NCI-H2029 (cell line): ENCODE results near the gene TMEM52.

Source experiments
- DNase-seq: peaks from one replicate; lab custom pipeline; 2025; lab: John Stamatoyannopoulos, UW

Gene TMEM52

DNA sequence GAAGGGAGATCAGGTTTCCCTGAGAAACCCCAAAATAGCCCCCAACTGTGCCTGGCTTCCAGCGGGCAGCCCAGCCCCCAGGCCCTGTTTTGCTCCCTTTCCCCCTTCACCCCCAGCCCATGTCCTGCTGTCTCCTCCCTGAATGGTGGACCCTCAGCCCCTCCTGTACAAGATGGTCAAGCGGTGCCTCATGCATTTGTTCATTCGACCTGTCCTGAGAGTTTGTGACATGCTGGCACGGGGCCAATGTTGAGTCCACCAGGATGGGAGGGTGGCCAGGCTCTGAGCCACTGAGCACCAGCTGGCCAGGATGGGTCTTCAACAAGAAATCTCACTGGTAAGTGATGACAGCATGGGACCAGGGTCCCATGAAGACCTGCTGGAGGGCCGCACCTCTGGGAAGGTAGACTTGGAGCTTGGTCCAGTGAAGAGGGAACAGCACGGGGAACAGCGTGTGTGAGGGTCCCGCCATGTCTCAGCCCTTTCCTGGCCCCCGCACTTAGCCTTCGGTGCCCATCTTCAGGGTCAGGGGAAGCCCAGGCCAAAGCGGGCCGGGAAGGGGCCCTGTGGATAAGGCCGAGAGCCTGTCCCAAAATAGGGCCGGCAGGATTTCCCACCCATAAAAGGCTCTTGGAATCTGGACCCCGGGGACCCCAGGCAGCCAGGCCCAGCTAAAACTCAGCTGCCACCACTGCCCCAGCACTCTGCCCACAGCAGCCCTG lies 3.9 kb downstream of the TMEM52 start, which contains the start of gene CALML6:
Gene CALML6 (plus strand): TSS at position 290 of the 722 bp plus-strand sequence. CDS start 21 bp downstream, at position 311.
- DNase-seq: no peak

DNA sequence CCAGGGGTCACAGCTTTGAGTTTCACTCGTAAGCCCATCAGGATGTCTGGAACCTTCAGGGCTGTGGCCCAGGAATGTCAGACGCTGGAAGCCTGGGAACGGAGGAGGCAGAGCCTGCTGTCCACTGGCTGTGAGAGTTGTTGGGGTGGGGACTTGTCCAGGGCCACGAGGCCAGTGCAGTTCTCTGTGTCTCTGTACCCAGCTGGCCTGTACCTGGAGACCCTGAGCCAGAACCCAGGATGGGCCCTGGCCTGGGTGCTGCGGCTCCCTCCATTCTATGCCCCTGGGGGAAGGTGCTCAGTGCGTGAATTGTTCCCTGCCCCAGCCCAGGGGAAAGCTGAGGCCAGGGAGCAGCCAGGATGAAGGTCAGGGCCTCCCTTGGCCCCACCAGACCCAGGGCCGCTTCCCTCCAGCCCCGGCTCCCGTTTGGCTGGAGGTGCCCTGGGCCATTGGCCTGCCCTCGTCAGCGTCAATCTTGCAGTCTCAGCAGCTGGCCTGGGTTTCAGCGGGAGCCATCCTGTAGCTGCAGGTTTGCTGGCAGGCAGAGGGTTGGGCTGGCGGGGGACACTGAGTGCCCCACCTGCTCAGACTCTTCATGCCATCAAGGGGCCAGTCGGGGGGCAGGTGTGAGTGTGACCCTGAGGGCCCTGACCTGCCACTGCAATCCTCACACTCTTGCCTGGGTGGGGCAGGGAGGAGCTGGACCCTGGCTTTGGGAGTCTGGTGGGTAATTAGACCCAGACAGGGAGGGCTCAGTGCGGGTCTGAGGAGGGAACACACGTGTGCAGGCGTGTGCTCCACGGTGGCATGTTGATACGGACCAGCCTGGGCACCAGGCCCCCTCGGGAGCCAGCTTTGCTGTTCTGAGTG lies 4.7 kb downstream of the TMEM52 start:
- no peak for DNase-seq

DNA sequence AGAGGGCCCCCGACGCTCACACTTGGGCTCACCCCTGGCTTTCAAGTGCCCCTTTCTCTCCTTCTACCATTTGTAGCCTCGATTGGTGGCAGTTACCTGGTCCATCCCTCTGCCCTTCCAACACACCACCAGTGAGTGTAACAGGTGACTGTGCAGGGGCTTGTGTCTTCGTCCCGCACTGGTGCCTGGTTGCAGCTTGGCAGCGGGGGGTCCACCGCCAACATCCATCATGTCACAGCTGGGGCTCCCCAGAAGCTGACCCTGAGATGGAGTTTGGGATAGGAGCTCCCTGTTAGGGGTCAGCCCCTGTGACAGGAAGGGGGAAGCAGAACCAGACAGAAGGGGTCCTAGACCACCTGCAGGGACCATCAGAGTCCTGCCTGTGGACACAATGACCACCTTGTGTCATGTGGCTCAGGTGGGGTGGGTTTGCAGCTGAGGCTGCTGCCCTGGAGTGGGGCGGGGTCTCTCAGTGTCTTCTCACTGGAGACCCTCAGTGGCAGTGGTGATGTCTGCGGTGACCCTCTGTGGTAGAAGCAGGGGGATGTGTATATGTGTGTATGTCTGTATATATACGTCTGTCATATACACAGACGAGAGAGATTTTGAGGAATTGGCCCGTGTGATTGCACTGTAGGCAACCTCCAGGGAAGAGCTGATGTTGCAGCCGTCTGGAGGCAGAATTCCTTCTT lies 7.6 kb downstream of the TMEM52 start:
- DNase-seq: no peak

DNA sequence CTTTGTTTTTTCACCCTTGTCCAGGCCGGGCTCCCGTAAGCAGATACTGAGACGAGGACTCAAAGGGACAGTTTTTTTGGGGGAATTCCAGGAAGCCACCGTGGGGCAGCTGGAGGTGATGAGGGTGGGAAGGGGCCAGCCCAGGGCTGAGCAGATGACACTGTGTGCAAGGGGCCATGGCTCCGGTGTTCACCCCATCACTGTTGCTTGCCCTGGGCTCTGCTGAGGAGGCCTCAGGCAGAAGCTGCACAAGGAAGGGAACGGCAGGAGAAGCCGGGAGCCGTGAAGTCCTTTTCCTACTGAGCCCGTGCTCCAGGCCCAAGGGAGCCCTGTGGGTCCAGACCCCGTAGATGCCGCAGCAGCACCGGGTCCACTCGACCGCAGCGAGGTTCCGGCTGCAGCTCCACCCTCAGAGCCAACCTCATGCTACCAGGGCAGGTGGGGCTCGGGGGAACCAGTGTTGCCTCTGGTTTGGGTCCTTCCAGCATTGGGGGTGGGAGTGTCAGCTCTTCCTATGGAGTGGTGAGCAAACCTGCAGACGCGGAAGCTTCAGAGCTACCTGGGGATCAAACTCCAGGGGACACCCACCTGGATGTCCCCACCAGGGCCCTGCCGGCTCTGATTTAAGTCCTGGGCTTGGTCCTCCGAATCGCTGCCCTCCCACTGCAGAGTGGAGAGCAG lies 8.3 kb downstream of the TMEM52 start:
- no peak for DNase-seq

DNA sequence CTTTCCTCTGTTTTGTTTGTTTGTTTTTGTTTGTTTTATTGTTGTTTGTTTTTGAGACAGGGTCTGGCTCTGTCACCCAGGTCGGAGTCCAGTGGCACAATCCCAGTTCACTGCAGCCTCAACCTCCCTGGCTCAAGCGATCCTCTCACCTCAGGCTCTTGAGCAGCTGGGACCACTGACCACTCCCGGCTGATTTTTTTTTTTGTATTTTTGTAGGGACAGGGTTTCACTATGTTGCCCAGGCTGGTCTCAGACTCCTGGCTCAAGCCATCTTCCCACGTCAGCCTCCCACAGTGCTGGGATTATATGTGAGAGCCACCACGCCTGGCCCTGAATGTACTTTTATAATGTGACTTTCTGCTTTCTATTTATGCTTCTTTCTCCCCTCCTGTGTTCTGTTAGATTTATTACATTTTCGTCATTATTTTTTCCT lies 9.0 kb downstream of the TMEM52 start:
- DNase-seq: no peak

DNA sequence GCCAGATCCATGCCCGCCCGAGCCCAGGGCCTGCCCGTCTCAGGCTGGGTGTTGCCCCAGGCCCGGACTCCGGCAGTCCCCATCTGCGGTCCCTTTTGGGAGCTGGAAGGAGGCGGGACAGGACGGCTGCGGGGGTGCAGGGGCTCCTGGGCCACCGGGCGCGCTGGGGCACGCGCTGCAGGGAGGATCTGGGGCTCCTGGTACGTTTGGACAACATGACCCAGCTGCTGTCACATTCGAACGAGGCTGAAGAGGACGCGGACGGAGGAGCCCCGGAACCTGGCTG lies 10.6 kb downstream of the TMEM52 start:
- no peak for DNase-seq

DNA sequence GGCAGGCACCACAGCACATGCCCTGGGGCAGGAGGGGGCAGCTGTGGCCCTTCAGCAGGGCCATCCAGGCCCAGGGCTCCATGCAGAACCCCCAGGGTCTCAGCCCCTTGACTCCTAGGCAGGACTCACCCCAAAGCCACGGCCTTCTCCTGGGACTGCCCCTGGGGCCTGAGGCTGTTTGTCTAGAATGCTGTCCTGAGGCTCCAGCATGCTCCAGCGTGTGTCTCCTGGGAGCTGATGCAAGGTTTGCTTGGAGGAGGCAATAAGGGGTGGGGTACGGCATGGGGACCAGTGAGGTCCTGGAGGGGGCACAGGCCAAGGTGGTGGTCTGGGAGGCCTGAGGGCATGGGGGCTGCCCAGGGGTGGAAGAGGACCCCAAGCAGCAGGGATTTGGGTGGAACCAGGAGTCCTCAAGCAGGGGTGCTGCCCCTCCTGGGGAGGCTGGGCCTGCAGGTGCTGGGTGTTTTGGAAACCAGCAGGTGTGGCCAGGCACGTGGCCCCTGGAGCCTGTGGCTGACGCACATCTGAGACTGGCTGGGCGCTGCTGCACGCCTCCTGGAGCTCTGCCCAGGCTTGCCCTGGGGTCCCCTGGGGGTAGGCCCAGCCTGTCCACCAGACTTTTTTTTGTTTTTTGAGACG lies 11.9 kb downstream of the TMEM52 start:
- no peak for DNase-seq

DNA sequence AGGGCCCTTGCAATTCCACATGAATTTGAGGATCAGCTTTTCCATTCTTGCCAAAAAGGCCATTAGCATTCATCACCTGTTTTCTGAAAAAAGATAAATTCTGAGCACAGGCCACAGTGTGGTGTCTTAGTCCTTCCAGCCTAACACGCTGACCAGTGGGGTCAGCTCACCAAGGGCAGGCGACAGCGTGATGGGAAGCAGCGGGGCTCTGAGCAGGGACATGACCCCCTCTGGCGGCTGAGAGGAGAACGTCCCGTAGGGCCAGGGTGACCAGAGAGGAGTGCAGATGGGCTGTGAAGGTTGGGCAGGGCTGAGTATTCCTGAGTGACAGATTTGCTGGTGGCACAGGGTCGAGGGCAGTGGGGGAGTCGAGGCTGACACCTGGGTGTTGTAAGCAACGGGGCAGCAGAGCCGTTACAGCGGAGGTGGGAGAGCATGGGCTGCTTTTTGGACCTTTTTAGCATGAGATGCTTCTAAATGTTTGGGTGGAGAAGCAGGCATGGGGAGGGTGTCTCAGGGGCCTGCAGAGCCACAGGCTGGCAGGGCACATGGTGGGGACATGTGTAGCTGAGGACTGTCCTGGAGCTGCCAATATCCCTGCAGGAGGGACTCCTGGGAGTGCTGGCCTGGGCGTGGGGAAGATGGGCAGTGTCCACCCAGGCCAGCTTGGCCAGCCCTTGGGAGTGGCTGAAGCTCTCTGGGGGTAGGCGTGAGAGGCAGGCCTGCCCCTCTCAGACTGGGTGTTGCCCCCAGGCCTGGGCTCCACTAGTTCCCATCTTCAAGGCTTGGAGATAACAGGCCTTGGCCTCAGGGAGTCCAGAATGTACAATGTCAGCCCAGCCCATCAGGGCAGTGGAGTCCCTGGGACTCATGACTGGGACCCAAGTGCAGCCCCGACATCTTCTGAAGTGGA lies 12.6 kb downstream of the TMEM52 start:
- DNase-seq: peak; percentile 38

DNA sequence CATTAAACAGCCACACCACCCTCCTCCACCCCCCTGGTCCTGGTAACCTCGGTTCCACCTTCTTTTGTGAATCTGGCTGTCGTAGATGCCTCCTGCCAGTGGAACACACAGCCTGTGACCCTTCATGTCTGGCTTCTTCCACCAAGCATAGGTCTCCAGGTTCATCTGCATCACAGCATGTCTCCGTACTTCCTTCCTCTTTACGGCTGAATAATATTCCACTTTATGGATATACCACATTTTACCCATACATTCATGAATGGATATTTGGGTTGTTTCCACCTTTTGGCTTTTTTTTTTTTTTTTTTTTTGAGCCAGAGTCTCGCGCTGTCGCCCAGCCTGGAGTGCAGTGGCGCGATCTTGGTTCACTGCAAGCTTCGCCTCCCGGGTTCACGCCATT lies 15.9 kb downstream of the TMEM52 start:
- no peak for DNase-seq

DNA sequence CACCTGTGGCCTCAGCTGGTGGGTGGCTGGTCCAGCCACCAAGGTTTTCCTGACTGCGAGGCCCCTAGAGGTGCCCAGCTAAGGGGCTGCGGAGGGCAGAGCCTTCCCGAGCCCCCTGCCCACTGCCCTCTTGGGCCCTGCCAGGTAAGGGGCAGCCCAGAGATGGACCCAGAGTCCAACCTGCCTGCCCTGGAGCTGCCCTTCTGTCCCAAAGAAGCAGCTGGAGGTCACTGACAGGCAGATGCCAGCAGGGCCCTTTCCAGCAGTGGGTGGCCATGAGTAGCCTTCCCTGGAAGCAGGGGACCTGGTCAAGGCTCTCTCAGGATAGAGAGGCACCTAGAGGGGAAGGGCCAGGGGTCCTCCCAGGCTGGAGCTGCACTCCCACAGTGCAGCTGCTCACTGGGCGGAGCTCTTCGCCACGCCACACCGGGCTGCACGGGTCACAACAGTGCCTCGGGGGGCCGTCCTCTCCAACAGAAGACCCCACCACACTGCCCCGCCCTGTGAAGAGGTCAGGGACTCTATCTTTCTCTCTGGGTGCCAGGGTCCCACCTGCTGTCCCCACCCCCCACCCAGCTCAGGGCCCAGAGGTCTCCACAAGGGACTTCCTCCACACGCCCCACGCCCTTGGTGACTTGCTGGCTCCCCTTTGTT lies 17.3 kb downstream of the TMEM52 start:
- no peak for DNase-seq

DNA sequence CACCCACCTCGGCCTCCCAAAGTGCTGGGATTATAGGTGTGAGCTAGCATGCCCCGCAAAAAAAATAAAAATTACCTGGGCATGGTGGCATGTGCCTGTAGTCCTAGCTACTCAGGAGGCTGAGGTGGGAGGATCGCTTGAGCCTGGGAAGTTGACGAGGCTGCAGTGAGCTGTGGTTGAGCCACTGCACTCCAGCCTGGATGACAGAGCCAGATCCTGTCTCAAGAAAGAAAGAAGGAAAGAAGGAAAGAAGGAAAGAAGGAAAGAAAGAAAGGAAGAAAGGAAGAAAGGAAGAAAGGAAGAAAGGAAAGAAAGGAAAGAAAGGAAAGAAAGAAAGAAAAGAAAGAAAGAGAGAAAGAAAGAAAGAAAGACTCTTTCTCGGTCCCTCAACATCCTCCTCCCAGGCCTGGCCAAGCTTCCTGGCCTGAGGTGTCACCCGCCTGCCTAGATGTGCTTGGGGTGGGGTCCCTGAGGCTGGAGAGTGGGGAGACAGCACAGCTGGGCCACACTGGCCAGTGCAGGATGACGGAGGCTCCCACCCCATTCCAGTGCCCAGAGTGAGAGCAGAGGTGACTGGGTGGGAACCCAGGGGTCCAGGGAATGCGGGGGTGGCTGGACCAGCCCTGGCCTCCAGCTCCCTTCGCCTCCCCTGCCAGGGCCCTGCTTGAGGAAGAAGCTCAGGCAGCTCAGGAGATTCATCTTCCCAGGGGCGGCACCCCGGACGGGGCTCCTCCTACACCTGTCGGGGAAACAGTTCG lies 18.0 kb downstream of the TMEM52 start:
- no peak for DNase-seq

DNA sequence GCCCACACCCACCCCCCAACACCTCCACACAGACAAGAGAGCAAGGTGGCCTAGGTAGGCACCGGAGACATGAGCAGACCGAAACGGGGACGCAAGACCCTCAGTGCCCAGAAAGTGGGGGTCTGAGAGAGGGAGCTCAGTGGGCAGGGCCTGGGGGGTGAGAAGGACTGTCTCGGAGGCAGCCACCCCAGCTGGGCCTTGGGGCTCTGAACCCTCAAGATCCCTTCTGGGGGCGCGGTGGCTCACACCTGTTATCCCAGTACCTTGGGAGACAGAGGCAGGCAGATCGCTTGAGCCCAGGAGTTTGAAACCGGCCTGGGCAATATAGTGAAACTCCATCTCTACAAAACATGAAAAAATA lies 19.1 kb downstream of the TMEM52 start:
- DNase-seq: no peak

DNA sequence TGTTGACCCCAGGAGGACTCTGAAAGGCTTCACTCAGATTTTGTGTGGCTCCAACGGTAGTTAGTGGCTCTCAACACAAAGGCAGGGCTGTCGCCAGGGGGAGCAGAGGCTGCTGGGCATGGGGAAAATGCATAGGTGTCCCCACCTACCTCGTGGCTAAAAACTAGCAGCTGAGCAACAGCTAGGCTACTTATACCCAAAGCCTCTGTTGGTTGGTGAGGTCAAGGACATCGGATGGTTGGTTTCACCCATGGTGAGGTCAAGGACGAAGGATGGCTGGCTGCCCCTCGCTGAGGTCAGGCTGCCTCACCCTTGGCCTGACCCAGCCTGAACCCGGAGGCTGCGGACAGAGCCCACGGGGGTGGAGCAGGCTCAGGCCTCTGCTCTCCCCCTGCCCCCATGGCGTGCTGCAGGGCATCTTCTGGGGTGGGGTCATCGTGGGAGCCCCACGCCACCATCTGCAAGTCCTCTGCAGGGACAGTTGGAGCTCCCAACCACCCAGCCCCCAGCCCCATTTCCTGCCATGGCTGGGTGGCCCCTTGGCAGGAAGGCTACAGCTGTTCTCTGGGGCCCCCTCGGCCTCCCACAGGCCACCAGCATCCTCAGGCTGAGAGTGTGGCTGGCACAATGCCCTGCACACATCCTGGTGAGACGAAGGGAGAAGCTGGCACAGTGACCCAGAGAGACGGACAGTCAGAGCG lies 19.7 kb downstream of the TMEM52 start:
- DNase-seq: no peak

DNA sequence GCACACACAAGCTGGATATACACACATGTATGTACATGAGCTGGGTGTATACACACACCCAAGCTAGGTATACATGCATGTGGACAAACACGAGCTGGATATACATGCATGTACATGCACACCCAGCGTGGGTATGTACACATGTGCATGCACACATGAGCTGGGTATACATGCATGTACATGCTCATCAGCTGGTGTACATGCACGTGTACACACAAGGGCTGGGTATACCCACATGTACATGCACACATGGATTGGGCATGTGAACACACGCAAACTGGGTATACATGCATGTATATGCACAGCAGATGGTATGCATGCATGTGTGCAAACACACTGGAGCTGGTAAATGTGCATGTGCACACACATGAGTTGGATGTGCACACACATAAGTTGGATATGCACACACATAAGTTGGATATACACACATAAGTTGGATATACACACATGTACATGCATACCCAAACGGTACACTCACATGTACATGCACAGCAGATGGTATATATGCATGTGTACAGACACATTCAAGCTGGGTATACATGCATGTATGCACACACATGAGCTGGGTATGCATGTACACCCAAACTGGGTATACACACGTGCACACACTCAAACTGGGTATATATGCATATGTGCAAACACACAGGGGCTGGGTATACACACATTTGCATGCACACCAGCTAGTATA lies 20.7 kb downstream of the TMEM52 start:
- DNase-seq: no peak

DNA sequence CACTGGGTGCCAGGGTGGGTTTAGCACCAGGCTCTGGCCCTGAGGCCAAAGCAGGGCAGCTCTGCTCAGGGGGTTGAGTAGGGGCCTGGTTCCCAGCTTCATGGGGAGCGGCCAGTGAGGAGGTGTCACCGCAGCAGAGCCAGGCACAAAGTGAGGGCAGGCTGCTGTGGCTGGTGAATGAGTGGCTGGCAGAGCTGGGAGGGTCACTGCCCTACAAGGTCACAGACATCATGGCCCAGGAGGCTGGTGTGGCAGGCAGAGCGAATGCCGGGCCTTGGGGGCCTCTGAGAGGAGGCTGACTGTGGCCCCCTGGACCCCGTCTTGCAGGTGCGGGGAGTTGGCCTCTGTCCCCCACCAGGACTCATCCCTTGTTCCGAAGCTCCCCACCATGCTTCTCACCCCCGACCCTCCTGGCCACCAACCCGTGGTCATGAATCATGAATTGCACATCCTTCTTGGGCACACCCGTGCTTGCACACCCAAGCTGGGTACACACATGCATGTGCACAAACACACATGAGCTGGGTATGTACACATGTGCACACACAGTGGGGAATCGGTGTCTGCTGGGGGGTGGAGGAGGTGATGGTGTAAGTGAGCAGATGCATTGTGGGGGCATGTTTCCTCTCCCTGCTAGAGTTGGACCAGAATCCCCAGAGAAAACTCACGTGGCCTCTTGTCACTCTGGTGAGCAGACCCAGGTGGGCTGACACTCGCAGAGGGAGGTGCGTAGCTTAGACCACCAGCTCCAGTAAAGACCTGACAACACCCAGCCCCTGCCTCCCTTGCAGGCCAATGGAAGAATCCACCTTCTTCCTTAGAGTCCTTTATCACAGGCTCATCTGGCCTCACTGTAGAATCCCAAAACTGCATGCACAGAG lies 23.4 kb downstream of the TMEM52 start:
- no peak for DNase-seq

DNA sequence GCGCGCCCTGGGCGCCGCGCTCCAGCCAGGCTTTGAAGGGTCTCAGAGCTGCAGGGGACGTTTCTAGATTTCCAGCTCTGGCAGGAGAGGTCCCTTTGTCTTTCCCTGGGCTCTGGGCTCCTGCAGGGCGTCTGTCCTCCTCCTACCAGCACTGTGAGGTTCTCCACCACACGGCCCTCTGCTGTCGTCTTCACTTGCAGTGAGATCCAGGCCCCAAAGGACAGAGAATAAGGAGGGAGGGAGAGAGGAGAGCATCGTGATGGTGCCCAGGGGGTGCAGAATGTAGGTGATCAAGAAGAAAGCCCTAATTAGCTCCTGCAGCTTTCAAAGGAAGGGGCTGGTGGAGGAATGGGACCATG lies 24.0 kb downstream of the TMEM52 start:
- DNase-seq: no peak

DNA sequence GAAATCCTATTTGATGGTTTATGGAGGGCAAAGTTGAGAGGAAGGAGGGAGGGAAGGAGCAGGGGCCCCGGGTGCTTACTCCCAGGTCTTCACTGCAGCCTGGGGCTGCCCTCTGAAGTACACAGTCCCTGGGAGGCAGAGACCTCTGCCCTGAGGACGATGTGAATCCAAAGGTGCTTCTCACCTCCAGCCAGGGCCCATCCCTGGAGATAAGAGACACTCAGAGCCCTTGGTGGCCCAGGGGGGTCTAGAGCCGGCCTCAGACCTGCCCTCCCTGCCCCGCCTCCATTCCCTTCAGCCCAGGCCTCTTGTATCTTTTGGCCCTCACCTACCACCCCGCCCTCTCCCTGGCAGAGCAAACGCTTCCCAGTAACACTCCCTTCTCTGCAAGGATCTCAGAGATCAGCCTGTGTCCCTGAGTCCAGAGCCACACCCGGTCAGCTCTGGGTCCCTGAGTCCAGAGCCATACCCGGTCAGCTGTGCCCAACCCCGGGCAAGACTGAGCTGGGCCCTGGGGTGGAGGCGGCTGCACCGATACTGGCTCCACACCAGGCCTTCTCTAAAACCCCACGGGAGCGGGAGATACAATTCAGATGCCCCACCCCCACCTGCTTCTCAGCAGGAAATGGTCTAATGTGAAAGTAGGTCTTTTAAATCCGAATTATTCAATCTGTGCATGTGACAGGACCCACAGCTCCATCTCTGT lies 24.6 kb downstream of the TMEM52 start:
- no peak for DNase-seq
